Measurements from ENCODE around the gene MRPL23. TPM values are rescaled to one million over a fixed set of nuclear protein-coding genes. Genes with fewer than 3 reads are reported as not detected.

Gene MRPL23
- total RNA-seq, 1 experiment from 2014 or later, result 109 TPM

- no peak for TF ChIP-seq EGR1 (IDR thresholded peaks at IDR 0.05; ENCODE audit: low read depth)
- no peak for TF ChIP-seq POLR2A (IDR thresholded peaks at IDR 0.05; ENCODE audit: borderline replicate concordance, extremely low read depth, insufficient read depth, insufficient read length)
- no peak for TF ChIP-seq CTCF (IDR thresholded peaks at IDR 0.05 in 2 of 3, conservative IDR thresholded peaks at IDR 0.05 in 1 of 3; ENCODE audit: borderline replicate concordance in 1 of 3, insufficient read depth in 1 of 3, low read depth in 2 of 3, low read length in 2 of 3)
- no peak for TF ChIP-seq ZFX (IDR thresholded peaks at IDR 0.05)
- TF ChIP-seq SP1 (IDR thresholded peaks at IDR 0.05; ENCODE audit: low read depth), result no peak
- no peak for TF ChIP-seq MAX (IDR thresholded peaks at IDR 0.05)
- TF ChIP-seq ELF1 (IDR thresholded peaks at IDR 0.05; ENCODE audit: borderline replicate concordance, low read depth), result no peak
- TF ChIP-seq POLR2AphosphoS5 (IDR thresholded peaks at IDR 0.05; ENCODE audit: low read depth, low read length), result no peak
- TF ChIP-seq EZH2 (IDR thresholded peaks at IDR 0.05), result no peak
- no peak for TF ChIP-seq SIN3A (IDR thresholded peaks at IDR 0.05; ENCODE audit: low read depth)
- TF ChIP-seq RAD21 (IDR thresholded peaks at IDR 0.05; ENCODE audit: low read depth), result no peak
- TF ChIP-seq JUND (IDR thresholded peaks at IDR 0.05), result no peak
- TF ChIP-seq EZH2phosphoT487 (IDR thresholded peaks at IDR 0.05; ENCODE audit: borderline replicate concordance), result no peak
These were observed 18.1 kb upstream of the MRPL23 start (continued) for GRCh38 chr11:1928891-1929541.

- ATAC-seq, result no peak
- H3K4me2 ChIP-seq (ENCODE audit: low read length), result no peak overlapping the region
- intact Hi-C loops (cut with micrococcal nuclease), result no loop called here
- no peak for DNase-seq (ENCODE audit: low read depth, low spot score)
- H3K27me3 ChIP-seq (ENCODE audit: insufficient read depth, low read length), result no peaks in the 10 kb centered on the region
- ChIA-PET POLR2A (no interaction called here), RAD21 (ENCODE audit: low non-redundant PET in 1 of 2, low total read pairs in 2 of 2, uncharacterized antibody in 2 of 2, unreplicated experiment in 2 of 2) (no interaction called here), CTCF (no interaction called here)
- no peaks in the 10 kb centered on the region for H3K79me2 ChIP-seq (ENCODE audit: insufficient read depth, low read length)
- no peaks in the 10 kb centered on the region for H4K20me1 ChIP-seq (ENCODE audit: insufficient read depth)
- no peak overlapping the region for H2AFZ ChIP-seq (ENCODE audit: low read depth, low read length, poor library complexity, severe bottlenecking)
- no peaks in the 10 kb centered on the region for H3K4me1 ChIP-seq (ENCODE audit: control insufficient read depth in 1 of 2, insufficient read depth in 2 of 2, low read length in 2 of 2)
- no TSS peak for BruUV-seq (replicated peaks)
- H3K27ac ChIP-seq (ENCODE audit: low read depth, low read length), result no peak overlapping the region
- no peak overlapping the region for H3K4me3 ChIP-seq (replicated peaks in 1 of 2; ENCODE audit: low read depth in 1 of 2, low read length in 2 of 2)
- no peak overlapping the region for H3K9ac ChIP-seq (ENCODE audit: low read length)
- no peaks in the 10 kb centered on the region for H3K9me3 ChIP-seq (ENCODE audit: control insufficient read depth in 1 of 2, insufficient read depth in 1 of 2, low read depth in 1 of 2, low read length in 2 of 2)
- H3K36me3 ChIP-seq (ENCODE audit: control insufficient read depth in 1 of 2, insufficient read depth in 2 of 2, low read length in 2 of 2), result no peaks in the 10 kb centered on the region
- H3K9me2 ChIP-seq (ENCODE audit: insufficient read depth), result no peaks in the 10 kb centered on the region
- TF ChIP-seq CBX3 (IDR thresholded peaks at IDR 0.05; ENCODE audit: low read depth) (no peak), RAD21 (IDR thresholded peaks at IDR 0.05; ENCODE audit: low read depth) (no peak), CTCF (IDR thresholded peaks at IDR 0.05 in 2 of 3, conservative IDR thresholded peaks at IDR 0.05 in 1 of 3; ENCODE audit: borderline replicate concordance in 1 of 3, insufficient read depth in 1 of 3, low read depth in 2 of 3, low read length in 2 of 3) (no peak), ZFX (IDR thresholded peaks at IDR 0.05) (no peak), SRF (IDR thresholded peaks at IDR 0.05; ENCODE audit: low read depth) (no peak), EZH2phosphoT487 (IDR thresholded peaks at IDR 0.05; ENCODE audit: borderline replicate concordance) (no peak), ZBTB33 (IDR thresholded peaks at IDR 0.05; ENCODE audit: extremely low read depth, insufficient replicate concordance, low read length) (no peak), SP1 (IDR thresholded peaks at IDR 0.05; ENCODE audit: low read depth) (no peak), ATF3 (IDR thresholded peaks at IDR 0.05) (no peak), POLR2AphosphoS5 (IDR thresholded peaks at IDR 0.05; ENCODE audit: low read depth, low read length) (no peak)
These were observed 17.3 kb upstream of the MRPL23 start for GRCh38 chr11:1929621-1930461.

All from HCT116 (cell line).